ENCODE results near the gene PRM1.
"Not testable (repeated sequence)": the region's sequence is repeated elsewhere in the genome, so short reads cannot be mapped to it uniquely, and the experiment has no call there.

PRM1 gene

GRCh38 chr16:11313493-11314308 lies 32.6 kb upstream of the PRM1 start:
- DNase-seq, result no peak

- no peak for DNase-seq
These were observed 31.8 kb upstream of the PRM1 start for GRCh38 chr16:11312718-11313492.

GRCh38 chr16:11310997-11311561 lies 29.9 kb upstream of the PRM1 start:
- no peak for DNase-seq

GRCh38 chr16:11310634-11310977 lies 29.5 kb upstream of the PRM1 start:
- DNase-seq, result no peak

DNA sequence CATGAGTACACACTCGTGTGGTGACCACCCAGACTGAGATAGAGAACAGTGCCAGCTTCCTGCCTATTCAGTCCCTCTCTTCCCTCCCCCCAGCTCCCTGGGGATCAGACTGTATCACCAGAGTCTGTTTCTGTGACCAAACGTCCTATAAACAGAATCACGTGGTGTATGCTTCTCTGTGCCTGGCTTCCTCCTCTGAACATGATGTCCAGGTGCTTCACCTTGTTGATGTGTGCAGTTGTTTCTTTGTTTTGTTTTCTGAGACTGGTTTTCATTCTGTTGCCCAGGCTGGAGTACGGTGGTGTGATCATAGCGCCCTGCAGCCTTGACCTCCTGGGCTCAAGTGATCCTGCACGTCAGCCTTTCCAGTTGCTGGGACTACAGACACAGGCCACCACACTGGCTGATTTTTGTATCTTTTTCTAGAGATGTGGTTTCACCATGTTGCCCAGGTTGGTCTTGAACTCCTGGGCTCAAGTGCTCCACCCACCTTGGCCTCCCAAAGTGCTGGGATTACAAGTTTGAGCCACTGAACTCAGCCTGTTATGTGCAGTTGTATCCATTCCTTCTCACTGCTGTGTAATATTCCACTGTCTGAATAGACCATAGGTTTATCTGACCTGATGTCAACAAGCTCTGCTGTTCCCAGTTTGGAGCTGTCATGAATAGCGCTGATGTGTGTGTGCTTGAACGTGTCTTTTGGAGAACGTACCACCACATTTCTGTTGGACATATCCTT lies 28.9 kb upstream of the PRM1 start:
- no peak for DNase-seq

DNA sequence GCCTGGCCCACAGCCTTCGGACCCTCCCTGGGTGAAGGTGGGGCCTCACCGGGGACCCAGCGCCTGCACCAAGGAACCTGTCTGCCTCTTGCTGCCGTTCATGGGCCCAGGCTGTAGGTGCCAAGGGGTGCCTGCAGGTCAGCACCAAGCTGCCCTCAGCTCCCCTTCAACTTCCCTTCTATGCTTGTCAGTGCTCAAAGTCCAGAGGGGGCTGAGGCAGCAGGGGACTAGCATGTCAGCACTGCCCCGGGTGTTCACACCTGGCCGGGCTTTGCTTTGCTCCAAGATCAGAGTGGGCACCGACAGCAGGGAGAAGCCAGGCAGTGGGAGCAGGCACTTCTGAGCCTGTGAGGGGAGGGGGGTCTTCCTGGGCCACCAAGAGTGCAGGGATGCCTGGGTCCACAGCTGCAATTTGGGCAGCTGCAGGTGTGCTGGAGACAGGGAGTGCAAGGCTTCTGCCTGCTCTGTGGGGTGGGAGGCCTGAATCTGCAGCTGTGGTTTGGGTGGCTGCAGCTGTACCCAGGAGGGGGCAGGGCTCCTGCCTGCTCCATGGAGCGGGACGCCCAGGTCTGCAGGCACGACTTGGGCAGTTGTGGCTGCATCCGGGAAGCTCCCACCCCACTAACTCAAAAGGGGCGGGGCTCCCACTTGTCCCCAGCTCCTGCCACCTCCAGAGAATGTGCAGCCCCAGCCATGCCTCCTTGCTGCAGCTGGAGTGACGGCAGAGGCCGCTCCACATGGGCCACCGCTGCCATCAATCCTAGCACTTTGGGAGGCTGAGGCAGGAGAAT lies 27.6 kb upstream of the PRM1 start:
- no peak for DNase-seq

DNA sequence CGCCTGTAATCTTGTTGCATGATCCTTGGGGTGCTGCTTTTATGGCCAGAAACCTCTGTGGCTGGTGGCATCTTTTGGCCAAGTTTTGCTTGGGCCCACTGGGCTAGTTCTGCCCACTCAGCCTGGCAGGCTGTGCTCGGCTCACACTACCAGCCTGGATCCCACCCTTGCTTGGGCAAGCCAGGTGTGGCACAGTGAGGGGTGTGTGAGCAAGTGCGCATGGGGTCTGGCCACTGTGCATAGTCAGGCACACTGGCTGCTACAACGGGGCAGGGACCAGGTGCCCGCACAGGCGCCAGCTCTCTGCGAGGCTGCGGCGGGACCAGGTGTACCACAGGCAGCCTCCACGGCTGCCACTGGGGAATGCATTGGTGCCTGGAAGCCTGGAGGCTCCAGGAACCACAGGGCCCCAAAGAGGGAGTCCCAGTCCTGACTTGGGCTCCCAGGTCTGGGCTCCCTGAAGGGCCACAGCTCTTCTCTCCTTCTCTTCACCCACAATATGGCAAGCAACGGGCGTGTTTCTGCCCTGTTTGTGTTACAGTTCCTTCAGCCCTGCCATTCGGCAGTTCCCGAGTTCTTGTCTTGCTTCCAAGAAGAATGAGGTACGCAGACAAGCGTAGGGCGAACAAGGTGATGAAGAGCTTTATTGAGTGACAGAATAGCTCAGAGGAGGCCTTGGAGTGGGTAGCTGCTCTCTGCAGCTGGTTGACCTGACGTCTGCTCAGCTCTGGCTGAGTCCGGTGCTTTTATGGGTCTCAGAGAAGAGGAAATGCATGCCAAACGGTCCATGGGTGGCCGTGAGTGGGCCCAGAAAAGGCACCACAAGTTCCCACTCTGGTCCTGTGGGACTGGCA lies 26.7 kb upstream of the PRM1 start:
- DNase-seq, result no peak

GRCh38 chr16:11306997-11307638 lies 26.0 kb upstream of the PRM1 start:
- no peak for DNase-seq

- no peak for DNase-seq
These were observed 25.3 kb upstream of the PRM1 start for GRCh38 chr16:11306381-11306780.

DNA sequence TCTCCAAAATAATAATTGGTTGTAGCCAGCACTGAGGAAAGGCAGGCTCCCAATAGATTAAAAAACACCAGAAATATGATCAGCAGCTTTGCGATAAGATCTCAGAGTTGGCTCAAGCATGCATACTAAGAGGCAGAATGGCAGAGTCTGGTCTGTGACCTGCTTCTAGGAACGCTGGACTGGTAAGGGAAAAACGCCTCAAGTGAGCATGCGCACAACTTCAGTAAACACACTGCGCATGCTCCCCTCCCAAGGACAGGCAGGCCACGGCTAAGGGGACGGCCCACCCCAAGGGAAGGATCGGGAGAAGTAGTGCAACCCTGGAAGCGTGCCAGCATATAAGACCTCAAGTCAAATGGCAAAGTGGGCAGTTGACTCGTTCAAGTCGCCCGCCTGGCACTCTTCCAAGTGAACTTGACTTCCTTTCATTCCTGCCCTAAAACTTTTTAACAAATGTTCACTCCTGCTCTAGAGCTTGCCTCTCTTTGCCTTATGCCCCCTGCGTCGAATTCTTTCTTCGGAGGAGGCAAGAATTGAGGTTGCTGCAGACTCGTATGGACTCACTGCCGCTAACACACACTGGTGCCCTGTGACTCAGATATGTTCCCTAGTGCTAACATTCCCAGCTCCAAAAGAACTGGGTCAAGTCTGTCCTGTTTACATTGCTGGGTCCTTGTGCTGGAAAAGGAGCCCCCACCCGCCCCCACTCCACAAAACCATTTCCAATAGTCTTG lies 22.4 kb upstream of the PRM1 start:
- DNase-seq, result no peak

DNA sequence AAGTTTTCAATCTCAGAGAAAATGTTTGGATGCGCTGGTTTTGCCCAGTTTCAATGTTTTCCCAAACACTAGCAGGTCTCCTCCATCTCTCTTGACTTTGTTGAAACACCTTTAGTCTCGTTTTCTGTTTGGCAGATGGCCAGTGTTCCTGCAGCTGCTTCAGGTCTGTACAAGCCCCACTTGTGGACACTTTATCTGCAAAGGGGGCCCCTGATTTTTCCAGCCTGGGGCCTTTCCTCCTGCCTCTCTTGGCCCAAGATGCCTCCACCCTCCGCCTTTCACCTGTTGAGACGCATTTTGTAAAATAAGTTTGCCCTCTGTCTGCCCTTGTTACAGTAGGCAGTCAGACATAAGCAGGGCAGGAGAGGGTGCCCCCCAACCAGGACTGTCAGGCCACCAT lies 21.8 kb upstream of the PRM1 start:
- no peak for DNase-seq

DNA sequence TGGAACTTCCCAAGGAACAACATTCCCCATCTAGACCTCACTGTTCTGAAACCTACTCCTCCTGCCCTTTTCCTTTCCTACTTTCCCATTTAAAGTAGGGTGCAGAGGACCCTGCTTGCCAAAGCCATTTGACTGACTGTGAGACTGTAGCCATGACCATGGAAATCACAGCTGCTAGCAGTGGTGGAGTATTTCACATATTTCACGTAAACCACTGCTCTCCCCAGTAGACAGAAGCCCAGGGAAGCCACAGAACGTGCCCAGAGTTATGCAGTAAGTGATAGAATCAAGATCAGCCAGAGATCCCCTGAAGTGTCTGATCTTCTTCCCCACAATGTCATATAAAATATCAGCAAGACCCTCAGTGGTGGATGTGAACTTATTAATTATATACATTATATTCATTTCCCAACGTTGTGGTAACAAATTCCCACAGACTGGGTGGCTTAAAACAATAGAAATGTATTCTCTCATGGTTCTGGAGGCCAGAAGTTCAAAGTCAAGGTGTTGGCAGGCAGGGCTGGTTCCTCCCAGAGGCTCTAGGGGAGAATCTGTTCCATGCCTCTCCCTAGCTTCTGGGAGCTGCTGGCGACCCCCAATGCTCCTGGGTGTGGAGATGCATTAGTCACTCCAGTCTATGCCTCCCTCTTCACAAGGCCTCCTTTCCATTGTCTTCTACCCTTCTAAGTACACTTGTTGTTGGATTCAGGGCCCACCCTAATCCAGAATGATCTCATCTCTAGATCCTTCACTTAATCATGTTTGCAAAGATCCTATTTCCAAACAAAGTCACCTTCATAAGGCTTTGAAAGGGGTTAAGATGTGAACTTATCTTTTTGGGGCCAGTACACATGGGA lies 20.7 kb upstream of the PRM1 start:
- no peak for DNase-seq

DNA sequence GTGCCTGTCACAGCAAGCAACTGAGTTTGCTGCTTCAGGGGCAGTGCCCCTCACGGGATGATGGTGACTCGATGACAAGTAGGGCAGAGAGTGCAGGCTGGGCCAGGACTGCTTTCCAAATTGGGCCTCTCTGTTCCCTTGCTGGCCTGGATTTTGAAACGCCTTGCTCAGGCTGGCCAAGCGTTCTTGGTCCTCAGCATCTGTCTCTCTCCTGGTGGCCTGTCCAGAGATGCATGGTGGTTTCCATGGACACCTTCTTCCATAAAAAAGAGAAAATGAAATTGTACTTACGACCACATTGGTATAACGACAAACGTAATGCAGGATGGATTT lies 19.4 kb upstream of the PRM1 start:
- no peak for DNase-seq

- no peak for DNase-seq
These were observed 18.9 kb upstream of the PRM1 start for GRCh38 chr16:11299865-11300559.

DNA sequence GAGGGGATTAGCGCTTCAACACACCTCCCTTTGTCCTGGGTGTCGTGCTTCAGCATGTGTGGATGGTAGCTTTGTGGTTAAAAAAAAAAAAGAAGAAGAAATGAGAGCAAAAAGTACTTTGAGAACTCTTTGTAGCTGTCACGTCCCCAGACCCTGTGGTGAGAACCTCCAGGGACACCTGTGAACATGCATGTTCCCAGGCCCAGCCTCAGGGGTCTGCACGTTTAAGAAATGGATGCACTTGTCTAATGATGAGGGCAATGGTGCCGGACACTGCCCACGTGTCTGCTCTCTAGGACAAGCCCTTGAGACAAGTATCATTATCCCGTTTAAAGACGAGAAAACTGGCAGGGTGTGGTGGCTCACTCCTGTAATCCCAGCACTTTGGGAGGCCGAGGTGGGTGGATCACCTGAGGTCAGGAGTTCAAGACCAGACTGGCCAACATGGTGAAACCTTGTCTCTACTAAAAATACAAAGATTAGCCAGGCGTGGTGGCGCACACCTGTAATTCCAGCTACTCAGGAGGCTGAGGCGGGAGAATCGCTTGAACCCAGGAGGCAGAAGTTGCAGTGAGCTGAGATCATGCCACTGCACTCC lies 17.9 kb upstream of the PRM1 start:
- not testable (repeated sequence) for DNase-seq

GRCh38 chr16:11298143-11298900 lies 17.2 kb upstream of the PRM1 start:
- DNase-seq, result no peak

DNA sequence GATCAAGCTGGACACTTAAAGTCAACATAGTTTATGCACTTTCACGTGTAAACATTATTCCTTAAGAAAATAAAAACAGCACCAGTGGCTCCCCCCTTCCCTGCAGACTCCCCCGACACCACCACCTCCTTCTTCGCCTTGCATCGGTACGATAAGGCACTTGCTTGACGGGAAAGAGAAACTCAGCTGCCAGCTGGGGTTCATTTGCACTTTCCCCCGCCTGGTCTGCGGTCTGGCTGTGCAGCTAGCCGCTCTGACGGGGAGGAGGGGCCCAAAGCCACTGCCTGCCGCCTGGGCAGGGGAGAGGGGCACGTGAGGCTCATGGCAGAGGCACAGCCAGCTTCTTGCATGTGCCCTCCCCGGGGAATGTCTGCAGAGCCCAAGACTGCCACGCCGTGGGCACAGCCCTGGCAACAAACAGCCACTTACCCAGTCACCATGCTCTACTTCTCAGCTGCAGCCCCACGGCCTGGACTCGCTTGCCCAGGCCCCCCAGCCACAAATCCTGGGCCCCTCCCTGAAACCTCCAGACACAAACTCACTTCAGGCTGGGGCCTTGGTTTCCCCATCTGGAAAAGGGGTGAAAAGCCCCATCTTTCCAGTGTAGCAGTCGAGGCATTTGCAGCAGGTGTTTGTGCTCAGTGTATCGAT lies 16.5 kb upstream of the PRM1 start:
- DNase-seq, result peak; percentile 85
